GM12878 (cell line): Measurements from ENCODE around the gene RAB11A. TPM values are rescaled to one million over a fixed set of nuclear protein-coding genes. Genes with fewer than 3 reads are reported as not detected.

ENCODE experiments used
- ATAC-seq: fragments of 200-7000 bp; cut with Tn5 transposase; 3 replicates; pipeline ENCODE4 v1.9.1; 2020; ENCODE audit warnings: mild to moderate bottlenecking, moderate library complexity
- BruUV-seq: library from RNA; stranded (reverse); fragments of 400-500 nt; replicated peaks from 2 replicates; lab custom pipeline; 2021; lab: Mats Ljungman, UMichigan
- CTCF ChIA-PET: fragments of 300-600 bp; sonication (Branson Sonifier 250); formaldehyde crosslinking; extraction: SDS; loops from one replicate; lab custom pipeline; 2021; ENCODE audit warnings: inconsistent platforms; lab: Yijun Ruan, JAX
- POLR2A ChIA-PET: fragments of 350-600 bp; formaldehyde crosslinking; extraction: SDS; loops from one replicate; lab custom pipeline; 2021; ENCODE audit warnings: inconsistent platforms; lab: Charles Lee
- RAD21 ChIA-PET: fragments of 300-600 bp; sonication (Branson Sonifier 250); formaldehyde crosslinking; loops from one replicate; lab custom pipeline; 2023; ENCODE audit warnings: antibody characterized with exemption; ENCODE audit not compliant: unreplicated experiment; lab: Charles Lee
- SMC1A ChIA-PET: fragments of 300-600 bp; sonication (Branson Sonifier 250); formaldehyde crosslinking; loops from one replicate; lab custom pipeline; 2023; ENCODE audit not compliant: unreplicated experiment, uncharacterized antibody; lab: Charles Lee
- DNase-seq: peaks from one replicate; pipeline ENCODE4 v3.0.0-alpha.2; 2011; ENCODE audit warnings: low read depth, low spot score
- FAIRE-seq: peaks from 3 replicates; lab custom pipeline; 2011; peaks lifted over from hg19 to GRCh38; lab: Jason Lieb, UNC
- H2AFZ ChIP-seq: 2 replicates; pipeline ENCODE4 v1.6.0; 2011; ENCODE audit warnings: low read depth, low read length, control low read depth; ENCODE audit not compliant: control insufficient read depth
- H3K27ac ChIP-seq: 2 replicates; pipeline ENCODE4 v1.5.1; 2011; ENCODE audit warnings: control low read depth; ENCODE audit not compliant: control insufficient read depth, insufficient read depth
- H3K27me3 ChIP-seq, 2 experiments: replicated peaks in 1 of 2; 2 replicates each; pipeline versions ENCODE4 v1.6.0 to v1.6.1; 2011; ENCODE audit warnings: low read length in 1 of 2; ENCODE audit not compliant: control insufficient read depth in 2 of 2, insufficient read depth in 2 of 2
- H3K36me3 ChIP-seq, 2 experiments: 2 replicates each; pipeline ENCODE4 v1.5.1; 2011; ENCODE audit warnings: low read length in 1 of 2; ENCODE audit not compliant: control insufficient read depth in 2 of 2, insufficient read depth in 2 of 2
- H3K4me1 ChIP-seq: 2 replicates; pipeline ENCODE4 v1.6.1; 2011; ENCODE audit warnings: mild to moderate bottlenecking, low read length, moderate library complexity, mixed read lengths; ENCODE audit not compliant: control insufficient read depth, insufficient read depth
- H3K4me2 ChIP-seq: 2 replicates; pipeline ENCODE4 v1.6.0; 2011; ENCODE audit warnings: control low read depth; ENCODE audit not compliant: control insufficient read depth, insufficient read depth
- H3K4me3 ChIP-seq: fragments of 200-600 bp; sonication (generic); 2 replicates; pipeline ENCODE4 v1.5.1; 2016
- H3K79me2 ChIP-seq: 2 replicates; pipeline ENCODE4 v1.6.0; 2011; ENCODE audit warnings: low read length; ENCODE audit not compliant: control insufficient read depth, insufficient read depth
- H3K9ac ChIP-seq: 2 replicates; pipeline ENCODE4 v1.8.0; 2011; ENCODE audit warnings: low read length, control low read depth, mixed read lengths; ENCODE audit not compliant: control insufficient read depth, insufficient read depth
- H3K9me3 ChIP-seq: replicated peaks from 3 replicates; pipeline ENCODE4 v1.5.1; 2011; ENCODE audit warnings: mild to moderate bottlenecking, low read length; ENCODE audit not compliant: control insufficient read depth, insufficient read depth
- H4K20me1 ChIP-seq: 2 replicates; pipeline ENCODE4 v1.6.0; 2011; ENCODE audit not compliant: control insufficient read depth, insufficient read depth
- CHD4 ChIP-seq: fragments of 200-600 bp; sonication (generic); IDR thresholded peaks from 2 replicates; pipeline ENCODE4 v1.6.1; 2016; ENCODE audit warnings: mild to moderate bottlenecking
- HDGF ChIP-seq: fragments of 450-650 bp; IDR thresholded peaks from 2 replicates; pipeline ENCODE4 v1.6.1; 2016; ENCODE audit warnings: antibody characterized with exemption
- IKZF2 ChIP-seq, 2 experiments: fragments of 450-650 bp; IDR thresholded peaks; 2 replicates each; pipeline ENCODE4 v1.6.1; 2017; ENCODE audit warnings: mild to moderate bottlenecking in 2 of 2, moderate library complexity in 2 of 2
- JUND ChIP-seq: IDR thresholded peaks from 2 replicates; pipeline ENCODE4 v1.6.1; 2012; ENCODE audit warnings: low read depth, mild to moderate bottlenecking, low read length, improper control_type of control experiment, moderate library complexity
- LARP7 ChIP-seq: fragments of 450-650 bp; IDR thresholded peaks from 2 replicates; pipeline ENCODE4 v1.6.1; 2017; ENCODE audit warnings: mild to moderate bottlenecking
- MEF2B ChIP-seq: fragments of 450-650 bp; IDR thresholded peaks from 2 replicates; pipeline ENCODE4 v1.6.1; 2018; ENCODE audit warnings: mild to moderate bottlenecking, moderate library complexity; ENCODE audit not compliant: partially characterized antibody, poor library complexity, severe bottlenecking
- MYC ChIP-seq: IDR thresholded peaks from 2 replicates; pipeline ENCODE4 v1.6.1; 2011; ENCODE audit warnings: mild to moderate bottlenecking, low read length, moderate library complexity, inconsistent platforms; ENCODE audit not compliant: insufficient read depth, insufficient replicate concordance, insufficient read length, severe bottlenecking
- POU2F2 ChIP-seq: IDR thresholded peaks from 3 replicates; pipeline ENCODE4 v1.6.1; 2011; ENCODE audit warnings: low read depth, mild to moderate bottlenecking, low read length, borderline replicate concordance
- RAD51 ChIP-seq: fragments of 450-650 bp; IDR thresholded peaks from 2 replicates; pipeline ENCODE4 v1.6.1; 2016; ENCODE audit warnings: moderate library complexity, mild to moderate bottlenecking, inconsistent platforms
- ZZZ3 ChIP-seq: IDR thresholded peaks from 2 replicates; pipeline ENCODE4 v1.6.1; 2011; ENCODE audit warnings: low read depth; ENCODE audit not compliant: control insufficient read depth, insufficient read length
- in situ Hi-C: fragments of 300-500 bp; cut with MboI; formaldehyde crosslinking; loops from 9 replicates; pipeline ENCODE4 v1.14.3; 2018; ENCODE audit warnings: mixed read lengths
- intact Hi-C: fragments of 100-400 bp; cut with micrococcal nuclease; formaldehyde crosslinking; loops from one replicate; pipeline ENCODE4 v1.14.2; 2022; ENCODE audit not compliant: unreplicated experiment
- polyA plus RNA-seq, 11 experiments: library from polyadenylated mRNA; depleted of rRNA in 4 of 11; unstranded in 6 of 11; stranded (reverse) in 5 of 11; fragments of >200 nt; fragmentation: Nextera tagmentation in 4 of 11; fragmentation: Illumina TruSeq in 1 of 11; extraction: Ambion mirVana in 4 of 11; extraction: Trizol in 1 of 11; gene quantifications; 1 replicate in 1 of 11; 2 replicates in 10 of 11; pipeline versions ENCODE4 v1.2.1 to v1.2.3, GENCODE V29; 2011 to 2016; ENCODE audit warnings: inconsistent platforms in 2 of 11, missing spikeins in 2 of 11, low read depth in 1 of 11
- total RNA-seq, 4 experiments: library from RNA; depleted of rRNA in 3 of 4; stranded (reverse); fragments of >200 nt in 3 of 4; fragmentation: Illumina TruSeq in 1 of 4; extraction: Trizol in 1 of 4; gene quantifications; 2 replicates each; pipeline versions ENCODE4 v1.2.1 to v1.2.3, GENCODE V29; 2013 to 2021
- TF ChIP-seq, protein P1 (sequence below): fragments of 450-650 bp; IDR thresholded peaks from 2 replicates; pipeline ENCODE4 v1.6.1; 2017; ENCODE audit warnings: low read depth, mild to moderate bottlenecking, moderate library complexity
- TF ChIP-seq, protein P2 (sequence below): IDR thresholded peaks from 2 replicates; pipeline ENCODE4 v1.6.1; 2012; ENCODE audit warnings: mild to moderate bottlenecking, low read depth, low read length
- TF ChIP-seq, protein P3 (sequence below): fragments of 450-650 bp; conservative IDR thresholded peaks from 2 replicates; pipeline ENCODE4 v1.6.1; 2017; ENCODE audit warnings: mild to moderate bottlenecking, moderate library complexity

The RAB11A gene
- total and polyA plus RNA-seq, 10 of the 15 experiments (the other 5 are each of a cell fraction or from before 2014, with no cell fraction given) = 128 to 387 (median 224) TPM

DNA sequence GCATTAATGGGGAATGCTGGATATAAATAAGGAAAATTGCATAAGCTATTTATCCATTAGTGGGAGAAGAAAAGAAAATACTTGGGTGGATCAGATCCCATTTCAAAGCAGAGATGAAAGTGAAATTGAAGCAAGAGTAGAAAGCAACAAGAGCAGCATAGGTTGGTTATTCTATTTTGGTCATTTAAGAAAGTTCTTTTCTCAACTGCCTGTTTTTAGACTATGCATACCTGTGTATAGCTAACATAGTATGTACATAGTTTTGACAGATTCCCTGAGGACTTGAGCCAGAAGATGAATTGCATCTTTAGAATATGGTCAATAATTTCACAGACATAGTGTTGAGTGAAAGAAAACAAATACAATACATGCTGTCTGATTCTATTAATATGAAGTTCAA, 48.2 kb upstream of the RAB11A start:
- RAD21 ChIA-PET = interaction anchor here (1.0 to 15.7 kb wide), 7 partner anchors 12 to 139 kb away, joined by 3 to 344 read pairs (median 4); partner anchors contain the start of gene DENND4A
- no peaks in the 10 kb centered on the region for H3K79me2 ChIP-seq
- H3K27ac ChIP-seq = peak overlapping the region; percentile 67
- CTCF ChIA-PET = interaction anchor here (0.6 to 11.8 kb wide), 7 partner anchors 11 to 529 kb away, joined by 3 to 155 read pairs (median 3); partner anchors contain the start of gene DENND4A
- in situ Hi-C loops (no loop called here), intact Hi-C loops (loop anchor here (5.0 kb wide), 1 partner anchor 49 kb away; no protein-coding TSS in a partner anchor)
- peak overlapping the region; percentile 56 for H3K4me2 ChIP-seq
- no peaks in the 10 kb centered on the region for H3K9me3 ChIP-seq
- no TSS peak for BruUV-seq
- no peak overlapping the region for H3K9ac ChIP-seq
- POLR2A ChIA-PET = interaction anchor here (0.6 to 16.0 kb wide), 8 partner anchors 9 to 101 kb away, joined by 3 to 260 read pairs (median 5); partner anchors contain the start of gene DENND4A
- DNase-seq = no peak
- H2AFZ ChIP-seq = no peak overlapping the region; the same call in 1 of the 2 replicates
- H3K4me1 ChIP-seq = peaks cover 60% of the 10 kb centered on the region
- H4K20me1 ChIP-seq = no peaks in the 10 kb centered on the region
- H3K4me3 ChIP-seq = peak overlapping the region; percentile 46
- H3K27me3 ChIP-seq = no peaks in the 10 kb centered on the region
- ATAC-seq = peak; percentile 54
- no peaks in the 10 kb centered on the region for H3K36me3 ChIP-seq
- no peak for FAIRE-seq
- SMC1A ChIA-PET = interaction anchor here (0.7 to 18.4 kb wide), 11 partner anchors 8 to 183 kb away, joined by 3 to 488 read pairs (median 4); partner anchors contain the start of gene DENND4A
- no peak for TF ChIP-seq JUND
- no peak for TF ChIP-seq HDGF
- TF ChIP-seq CHD4 = no peak; the same call in 1 of the 2 replicates
- no peak for TF ChIP-seq ZZZ3
- no peak for TF ChIP-seq POU2F2
- no peak for TF ChIP-seq RAD51
- TF ChIP-seq, protein P1, sequence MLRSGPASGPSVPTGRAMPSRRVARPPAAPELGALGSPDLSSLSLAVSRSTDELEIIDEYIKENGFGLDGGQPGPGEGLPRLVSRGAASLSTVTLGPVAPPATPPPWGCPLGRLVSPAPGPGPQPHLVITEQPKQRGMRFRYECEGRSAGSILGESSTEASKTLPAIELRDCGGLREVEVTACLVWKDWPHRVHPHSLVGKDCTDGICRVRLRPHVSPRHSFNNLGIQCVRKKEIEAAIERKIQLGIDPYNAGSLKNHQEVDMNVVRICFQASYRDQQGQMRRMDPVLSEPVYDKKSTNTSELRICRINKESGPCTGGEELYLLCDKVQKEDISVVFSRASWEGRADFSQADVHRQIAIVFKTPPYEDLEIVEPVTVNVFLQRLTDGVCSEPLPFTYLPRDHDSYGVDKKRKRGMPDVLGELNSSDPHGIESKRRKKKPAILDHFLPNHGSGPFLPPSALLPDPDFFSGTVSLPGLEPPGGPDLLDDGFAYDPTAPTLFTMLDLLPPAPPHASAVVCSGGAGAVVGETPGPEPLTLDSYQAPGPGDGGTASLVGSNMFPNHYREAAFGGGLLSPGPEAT = peak; percentile 33; the same call in 1 of the 2 replicates
- TF ChIP-seq LARP7 = no peak
- peak in 1 of 2 experiments; percentile 12; a peak in 2 of 4 replicates for TF ChIP-seq IKZF2 (IDR thresholded peaks at IDR 0.05)
- TF ChIP-seq, protein P2, sequence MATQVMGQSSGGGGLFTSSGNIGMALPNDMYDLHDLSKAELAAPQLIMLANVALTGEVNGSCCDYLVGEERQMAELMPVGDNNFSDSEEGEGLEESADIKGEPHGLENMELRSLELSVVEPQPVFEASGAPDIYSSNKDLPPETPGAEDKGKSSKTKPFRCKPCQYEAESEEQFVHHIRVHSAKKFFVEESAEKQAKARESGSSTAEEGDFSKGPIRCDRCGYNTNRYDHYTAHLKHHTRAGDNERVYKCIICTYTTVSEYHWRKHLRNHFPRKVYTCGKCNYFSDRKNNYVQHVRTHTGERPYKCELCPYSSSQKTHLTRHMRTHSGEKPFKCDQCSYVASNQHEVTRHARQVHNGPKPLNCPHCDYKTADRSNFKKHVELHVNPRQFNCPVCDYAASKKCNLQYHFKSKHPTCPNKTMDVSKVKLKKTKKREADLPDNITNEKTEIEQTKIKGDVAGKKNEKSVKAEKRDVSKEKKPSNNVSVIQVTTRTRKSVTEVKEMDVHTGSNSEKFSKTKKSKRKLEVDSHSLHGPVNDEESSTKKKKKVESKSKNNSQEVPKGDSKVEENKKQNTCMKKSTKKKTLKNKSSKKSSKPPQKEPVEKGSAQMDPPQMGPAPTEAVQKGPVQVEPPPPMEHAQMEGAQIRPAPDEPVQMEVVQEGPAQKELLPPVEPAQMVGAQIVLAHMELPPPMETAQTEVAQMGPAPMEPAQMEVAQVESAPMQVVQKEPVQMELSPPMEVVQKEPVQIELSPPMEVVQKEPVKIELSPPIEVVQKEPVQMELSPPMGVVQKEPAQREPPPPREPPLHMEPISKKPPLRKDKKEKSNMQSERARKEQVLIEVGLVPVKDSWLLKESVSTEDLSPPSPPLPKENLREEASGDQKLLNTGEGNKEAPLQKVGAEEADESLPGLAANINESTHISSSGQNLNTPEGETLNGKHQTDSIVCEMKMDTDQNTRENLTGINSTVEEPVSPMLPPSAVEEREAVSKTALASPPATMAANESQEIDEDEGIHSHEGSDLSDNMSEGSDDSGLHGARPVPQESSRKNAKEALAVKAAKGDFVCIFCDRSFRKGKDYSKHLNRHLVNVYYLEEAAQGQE = no peak
- TF ChIP-seq MEF2B = peak; percentile 87
- TF ChIP-seq, protein P3, sequence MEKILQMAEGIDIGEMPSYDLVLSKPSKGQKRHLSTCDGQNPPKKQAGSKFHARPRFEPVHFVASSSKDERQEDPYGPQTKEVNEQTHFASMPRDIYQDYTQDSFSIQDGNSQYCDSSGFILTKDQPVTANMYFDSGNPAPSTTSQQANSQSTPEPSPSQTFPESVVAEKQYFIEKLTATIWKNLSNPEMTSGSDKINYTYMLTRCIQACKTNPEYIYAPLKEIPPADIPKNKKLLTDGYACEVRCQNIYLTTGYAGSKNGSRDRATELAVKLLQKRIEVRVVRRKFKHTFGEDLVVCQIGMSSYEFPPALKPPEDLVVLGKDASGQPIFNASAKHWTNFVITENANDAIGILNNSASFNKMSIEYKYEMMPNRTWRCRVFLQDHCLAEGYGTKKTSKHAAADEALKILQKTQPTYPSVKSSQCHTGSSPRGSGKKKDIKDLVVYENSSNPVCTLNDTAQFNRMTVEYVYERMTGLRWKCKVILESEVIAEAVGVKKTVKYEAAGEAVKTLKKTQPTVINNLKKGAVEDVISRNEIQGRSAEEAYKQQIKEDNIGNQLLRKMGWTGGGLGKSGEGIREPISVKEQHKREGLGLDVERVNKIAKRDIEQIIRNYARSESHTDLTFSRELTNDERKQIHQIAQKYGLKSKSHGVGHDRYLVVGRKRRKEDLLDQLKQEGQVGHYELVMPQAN = no peak
- no peak for TF ChIP-seq MYC
